NCI-H1436 (cell line): Measurements from ENCODE around the gene FDXR.
A peak's percentile ranks its signal among the peaks of the same experiment; 100 is the strongest.

Source experiments
- DNase-seq: peaks from one replicate; lab custom pipeline; 2025; lab: John Stamatoyannopoulos, UW

FDXR gene

DNA sequence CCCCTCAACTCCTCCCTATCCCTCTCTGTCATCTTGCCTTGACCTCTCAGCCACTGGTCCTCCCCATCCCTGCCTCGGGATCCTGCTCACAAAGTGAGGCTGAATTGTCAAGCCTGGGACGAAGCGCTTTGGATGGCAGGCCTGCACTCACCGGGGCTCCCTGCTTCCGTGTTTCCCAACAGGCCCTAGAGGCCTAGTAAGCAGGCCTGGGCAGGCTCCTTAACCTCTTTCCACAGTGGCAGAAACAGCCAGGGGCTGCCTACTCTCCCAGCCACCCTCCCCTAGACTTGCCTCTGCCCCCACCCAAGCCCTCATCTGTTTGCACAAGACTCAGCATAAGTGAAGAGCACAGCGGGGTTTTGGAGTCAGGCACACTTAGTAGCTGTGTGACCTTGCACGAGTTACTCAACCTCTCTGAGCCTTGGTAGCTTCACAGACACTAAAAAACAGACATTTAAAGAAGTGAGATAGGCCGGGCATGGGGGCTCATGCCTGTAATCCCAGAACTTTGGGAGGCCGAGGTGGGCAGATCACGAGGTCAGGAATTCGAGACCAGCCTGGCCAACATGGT lies 25.7 kb upstream of the FDXR start:
- no peak for DNase-seq

DNA sequence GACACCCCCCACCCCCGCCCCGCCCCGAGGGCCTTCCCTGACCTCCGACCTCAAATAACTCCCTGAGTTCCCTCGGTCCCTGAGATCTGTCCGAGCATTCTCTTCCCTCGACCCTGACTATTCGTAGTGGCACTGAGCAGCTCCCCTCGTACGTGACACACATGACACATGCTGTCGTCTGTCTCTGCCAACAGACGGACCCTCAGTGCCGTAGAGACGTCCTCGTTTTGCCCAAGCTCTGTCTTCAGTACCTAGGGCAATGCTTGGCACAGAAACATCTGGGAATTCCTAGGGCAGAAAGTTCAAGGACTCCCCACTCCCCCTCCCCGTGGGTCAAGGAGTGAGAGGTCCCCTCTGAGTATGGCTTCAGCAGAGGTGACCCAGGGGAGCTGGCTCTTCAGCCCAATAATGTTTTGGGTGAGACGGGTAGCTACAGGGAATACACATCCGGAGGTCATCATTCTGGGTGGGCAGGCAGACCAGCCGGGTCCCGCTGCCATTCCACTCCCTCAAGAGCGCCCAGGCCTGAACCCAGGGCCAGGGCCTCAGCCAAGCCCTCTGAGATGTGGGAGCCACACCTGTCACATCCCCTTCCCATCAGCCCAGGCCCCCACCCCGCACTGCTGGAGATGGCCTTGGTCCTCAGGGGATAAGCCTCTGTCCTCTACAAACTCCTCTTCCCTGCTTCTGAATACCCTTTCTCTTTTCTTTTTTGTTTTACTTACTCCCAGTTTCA lies 21.3 kb upstream of the FDXR start:
- DNase-seq, result no peak

DNA sequence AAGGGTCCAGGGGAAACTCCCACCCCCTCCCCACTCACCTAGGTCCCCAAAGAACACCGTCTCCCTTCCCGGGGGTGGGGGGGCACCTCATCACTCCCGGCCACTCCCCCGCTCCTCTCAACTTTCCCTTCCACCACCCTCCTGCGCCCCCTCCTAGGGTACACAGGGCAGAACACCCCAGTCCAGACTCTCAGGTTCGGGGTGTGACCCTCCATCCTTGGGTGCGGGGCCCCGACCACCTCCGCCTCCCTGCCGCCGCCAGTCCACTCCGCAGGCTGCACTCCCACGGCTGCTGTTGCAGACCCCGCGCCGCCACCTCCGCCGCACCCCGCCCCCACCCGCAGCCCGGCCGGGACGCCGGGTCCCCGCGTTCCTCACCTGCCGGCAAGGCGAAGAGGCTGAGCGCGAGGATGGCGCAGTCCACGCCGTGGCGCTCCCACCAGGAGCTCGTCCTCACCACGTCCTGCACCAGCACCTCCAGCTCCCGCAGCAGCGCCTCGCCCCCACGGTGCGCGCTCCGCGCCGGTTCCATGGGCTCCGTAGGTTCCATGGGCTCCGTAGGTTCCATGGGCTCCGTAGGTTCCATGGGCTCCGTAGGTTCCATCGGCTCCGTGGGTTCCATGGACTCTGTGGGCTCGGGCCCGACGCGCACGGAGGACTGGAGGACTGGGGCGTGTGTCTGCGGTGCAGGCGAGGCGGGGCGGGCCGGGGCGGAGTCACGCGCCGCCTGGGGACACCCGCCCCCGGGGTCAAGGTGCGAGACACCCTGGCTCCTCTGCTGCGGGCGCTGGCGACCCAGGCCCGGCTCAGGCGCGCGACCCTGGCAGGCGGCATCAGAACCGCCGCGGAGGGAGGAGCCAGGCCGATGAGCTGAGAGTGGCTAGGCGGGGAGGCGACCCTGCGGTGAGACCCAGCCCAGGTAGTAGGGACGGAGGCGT lies 20.4 kb upstream of the FDXR start, which contains the start of gene FADS6:
Gene FADS6, minus strand, starts transcription at position 660 of the 938 bp plus-strand sequence. Its CDS starts 38 bp downstream, at position 622.
- no peak for DNase-seq

DNA sequence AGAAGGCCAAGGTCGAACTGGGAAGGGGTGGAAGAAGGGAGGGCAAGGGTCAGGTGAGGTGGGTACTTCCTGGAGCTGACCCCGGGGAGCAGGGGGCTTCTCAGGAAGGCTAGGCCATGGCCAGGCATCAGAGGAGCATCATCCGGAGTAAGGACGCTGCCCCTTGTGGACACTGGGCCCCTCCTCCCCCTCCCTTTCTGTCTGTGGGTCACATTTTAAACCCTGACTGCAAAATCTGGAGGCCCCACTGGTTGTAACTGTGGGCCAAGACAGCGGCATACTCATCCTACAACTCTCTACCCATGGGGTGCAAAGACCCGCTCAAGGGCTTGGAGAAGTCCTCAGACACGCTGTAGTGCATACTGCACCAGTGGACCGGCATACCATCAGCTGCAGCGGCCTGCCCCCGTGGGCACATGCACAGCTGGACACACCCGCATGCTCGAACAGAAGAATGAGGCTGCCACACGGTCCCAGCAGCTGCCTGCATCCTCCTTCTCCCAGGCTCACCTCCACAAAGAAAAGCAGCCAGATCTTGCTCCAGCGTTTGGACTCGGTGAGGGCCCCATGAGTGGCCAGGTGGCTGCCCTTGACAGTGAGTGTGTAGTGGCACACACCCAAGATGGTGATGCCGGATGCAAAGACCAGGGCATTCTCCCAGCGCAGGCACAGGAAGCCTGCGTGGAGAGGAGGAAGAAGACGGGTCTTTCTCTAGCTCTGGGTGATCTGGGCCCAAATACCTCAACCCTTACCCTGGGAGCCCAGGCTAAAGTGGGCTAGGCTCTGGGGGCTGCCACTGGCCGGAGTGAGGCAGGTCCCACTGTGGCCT lies 19.4 kb upstream of the FDXR start:
- DNase-seq, result no peak

DNA sequence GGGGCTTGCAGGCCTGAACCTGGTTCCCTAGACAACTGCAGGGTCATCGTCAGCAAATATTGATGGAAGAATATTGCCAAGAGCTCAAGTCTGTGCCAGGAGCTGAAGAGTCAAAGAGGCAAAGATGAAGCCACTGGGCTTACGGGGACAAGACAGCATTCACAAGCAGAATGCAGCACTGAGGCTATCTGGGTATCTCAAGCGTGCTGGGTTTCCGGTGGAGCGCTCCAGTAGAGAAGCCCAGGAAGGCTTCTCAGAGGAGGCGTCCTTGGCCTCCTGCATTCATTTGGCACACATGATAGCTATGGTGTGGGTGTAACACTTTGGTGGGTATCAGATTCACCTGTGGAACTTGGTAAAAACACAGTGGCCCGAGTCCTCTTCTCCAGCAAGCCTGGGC lies 17.8 kb upstream of the FDXR start:
- DNase-seq, result no peak

DNA sequence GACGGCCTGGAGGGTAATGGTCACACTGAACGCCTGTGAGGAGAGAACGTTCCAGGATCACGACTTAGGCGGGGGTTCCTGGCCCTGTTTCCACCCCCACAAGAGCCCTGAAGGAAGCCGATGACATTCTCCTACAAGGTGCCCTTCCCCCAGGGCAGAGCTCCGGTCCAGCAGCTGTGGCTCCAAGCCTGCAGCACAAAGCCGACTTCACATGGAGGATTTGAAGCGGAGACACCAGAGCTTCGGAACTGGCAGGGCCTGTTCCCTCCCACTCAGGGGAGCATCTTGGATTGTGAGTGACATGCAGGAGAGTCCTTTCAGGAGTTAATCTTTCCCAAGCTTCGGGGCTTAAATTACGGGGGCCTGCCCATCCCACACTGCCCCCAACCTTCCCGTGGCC lies 15.7 kb upstream of the FDXR start:
- DNase-seq, result no peak

DNA sequence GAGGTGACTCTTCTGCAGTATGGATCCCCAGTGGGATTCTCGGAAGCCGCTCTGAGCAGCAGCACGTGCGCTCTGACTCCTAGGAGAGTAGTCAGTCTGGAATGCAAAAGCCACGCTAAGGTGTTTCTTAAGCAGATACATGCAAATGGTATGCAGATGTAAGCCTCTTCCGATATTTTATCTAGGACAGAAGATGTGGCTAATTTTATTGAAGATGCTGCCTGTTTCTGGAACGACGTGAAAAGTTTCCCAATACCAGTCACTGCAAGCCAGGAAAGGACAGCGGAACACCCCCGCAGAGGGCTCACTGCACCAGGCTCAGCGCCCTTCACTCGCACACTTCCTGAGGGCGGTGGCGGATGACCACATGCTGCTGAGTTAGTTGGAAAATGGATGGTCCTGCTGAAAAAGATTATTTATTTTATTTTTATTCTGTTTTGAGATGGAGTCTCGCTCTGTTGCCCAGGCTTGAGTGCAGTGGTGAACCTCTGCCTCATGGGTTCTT lies 10.5 kb upstream of the FDXR start:
- no peak for DNase-seq

DNA sequence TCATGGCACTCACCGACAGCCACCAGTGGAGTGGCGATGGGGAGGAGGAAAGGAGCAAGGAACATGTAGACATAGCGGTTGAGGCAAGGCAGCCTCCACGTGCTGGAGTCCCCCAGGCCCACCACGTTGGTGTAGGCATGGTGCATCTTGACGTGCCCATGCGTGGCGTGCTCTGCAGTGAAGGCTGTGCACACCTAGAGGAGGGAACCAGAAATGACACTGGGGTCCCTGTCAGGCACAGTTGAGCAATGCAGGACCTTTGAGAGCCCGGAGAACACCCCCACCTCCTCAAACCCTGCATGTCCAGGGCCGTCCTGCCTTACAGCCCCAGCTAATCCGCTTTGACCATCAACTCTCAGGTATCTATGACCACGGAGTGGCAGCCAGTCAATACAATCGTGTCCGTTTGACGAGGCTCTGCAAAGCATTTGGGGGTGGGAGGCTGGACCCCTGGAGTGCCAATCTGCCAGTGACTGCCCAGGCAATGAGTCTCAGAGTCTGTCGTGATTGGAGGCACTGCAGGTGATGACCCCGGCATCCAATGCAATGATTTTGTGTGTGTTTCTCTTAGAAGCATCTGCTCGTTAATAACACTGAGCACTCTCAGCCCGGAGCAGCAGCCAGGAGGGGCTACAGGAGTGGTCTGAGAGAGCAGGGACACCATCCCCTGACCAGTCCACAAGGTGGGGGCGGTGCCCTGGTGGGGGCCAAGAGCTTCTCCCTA lies 9.9 kb upstream of the FDXR start:
- no peak for DNase-seq

DNA sequence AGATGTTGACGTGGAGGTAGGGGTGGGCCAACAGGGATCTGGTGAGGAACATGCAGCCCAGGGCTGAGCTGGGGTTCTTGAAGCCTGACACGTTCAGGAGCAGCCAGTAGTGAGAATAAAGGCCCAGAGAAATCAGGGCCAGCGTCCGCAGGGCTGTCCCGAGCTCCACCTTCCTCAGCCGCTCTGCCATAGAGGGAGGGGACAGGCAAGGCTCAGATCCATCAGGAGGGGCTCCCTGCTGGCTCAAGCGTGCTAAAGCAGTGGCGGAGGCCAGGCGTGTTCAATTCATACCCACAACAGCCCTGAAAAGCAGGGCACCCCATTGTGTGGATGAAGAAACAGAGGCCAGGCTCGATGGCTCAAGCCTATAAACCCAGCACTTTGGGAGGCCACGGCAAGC lies 8.3 kb upstream of the FDXR start:
- DNase-seq, result no peak

DNA sequence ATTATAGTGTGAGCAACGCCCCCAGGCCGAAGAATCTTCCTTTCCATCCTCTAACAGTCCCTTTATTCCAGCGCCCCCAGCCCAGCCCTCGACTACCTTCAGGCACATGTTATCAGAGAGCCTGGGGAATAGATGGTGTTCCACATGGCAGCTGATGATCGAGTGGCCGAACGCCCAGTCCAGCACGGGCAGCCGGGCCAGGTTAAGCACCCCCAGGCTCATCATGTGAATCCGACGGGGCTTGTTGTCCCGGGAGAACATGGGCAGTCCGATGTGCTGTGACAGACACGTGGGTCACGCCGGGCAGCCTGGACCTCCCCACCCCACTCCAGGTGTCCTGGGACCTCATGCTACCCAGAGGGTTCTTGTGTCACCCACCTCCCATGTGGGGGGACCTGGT lies 6.5 kb upstream of the FDXR start:
- DNase-seq, result no peak

DNA sequence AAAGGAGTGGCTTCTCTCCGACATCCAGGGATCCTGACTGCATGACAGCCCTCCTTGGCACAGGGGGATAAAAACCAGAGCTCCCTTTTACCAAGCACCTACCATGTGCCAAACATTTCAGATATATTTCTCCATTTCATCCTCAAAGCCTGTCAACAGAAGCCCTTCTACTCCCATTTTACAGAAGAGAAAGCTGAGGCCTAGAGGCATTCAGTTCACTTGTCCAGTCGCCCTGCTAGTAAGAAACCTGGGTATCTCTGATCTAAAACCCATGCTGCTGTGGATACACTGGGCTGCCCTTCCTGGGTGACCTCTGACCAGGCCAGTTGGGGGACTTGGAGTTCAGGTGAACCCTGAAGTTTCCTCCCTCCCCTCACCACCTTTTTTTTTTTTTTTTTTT lies 5.9 kb upstream of the FDXR start:
- DNase-seq, result no peak

DNA sequence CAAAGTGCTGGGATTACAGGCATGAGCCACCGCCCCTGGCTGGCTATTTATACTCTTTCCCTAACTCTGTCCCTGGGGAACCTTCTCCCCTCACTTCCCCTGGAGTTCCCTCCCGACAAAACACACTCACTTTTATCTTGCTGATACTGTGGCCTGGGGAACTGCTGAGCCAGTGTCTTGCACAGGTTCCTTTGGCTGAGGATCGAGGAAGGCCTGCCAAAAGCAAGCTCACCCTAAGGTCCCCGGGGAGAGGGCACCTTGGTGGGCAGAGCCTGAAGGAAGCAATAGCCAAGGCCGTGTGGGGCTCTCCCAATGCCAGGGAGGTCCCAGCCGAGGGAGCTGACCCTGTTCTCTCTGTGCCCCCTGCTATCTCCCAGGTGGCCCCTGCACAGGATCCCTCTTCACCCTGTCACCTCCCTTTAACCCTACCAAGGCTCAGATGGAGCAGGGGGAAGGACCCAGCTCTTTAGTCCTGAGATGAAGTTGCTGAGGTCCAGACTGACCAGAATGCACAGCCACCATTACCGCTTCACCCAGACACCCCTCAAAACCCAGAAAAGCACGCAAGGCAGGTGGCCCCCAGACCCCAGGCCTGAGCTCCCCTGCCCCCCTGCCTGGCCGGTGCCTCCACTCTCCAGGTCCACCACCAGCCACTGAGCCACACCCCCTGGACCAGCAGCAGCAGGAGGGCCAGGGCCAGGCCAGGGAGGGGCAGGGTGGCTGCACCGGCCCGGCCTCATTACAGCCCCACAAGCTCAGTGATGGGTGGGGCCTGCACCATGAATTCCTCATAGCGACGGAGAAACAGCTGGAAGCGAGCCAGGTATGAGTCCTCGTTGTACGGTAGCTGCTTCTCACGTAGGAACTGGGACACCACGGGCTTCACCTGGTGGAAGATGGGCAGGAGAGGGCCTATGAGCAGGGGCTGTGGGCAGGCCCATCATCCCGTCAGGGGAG lies 5.1 kb upstream of the FDXR start:
- DNase-seq, result peak; percentile 36

DNA sequence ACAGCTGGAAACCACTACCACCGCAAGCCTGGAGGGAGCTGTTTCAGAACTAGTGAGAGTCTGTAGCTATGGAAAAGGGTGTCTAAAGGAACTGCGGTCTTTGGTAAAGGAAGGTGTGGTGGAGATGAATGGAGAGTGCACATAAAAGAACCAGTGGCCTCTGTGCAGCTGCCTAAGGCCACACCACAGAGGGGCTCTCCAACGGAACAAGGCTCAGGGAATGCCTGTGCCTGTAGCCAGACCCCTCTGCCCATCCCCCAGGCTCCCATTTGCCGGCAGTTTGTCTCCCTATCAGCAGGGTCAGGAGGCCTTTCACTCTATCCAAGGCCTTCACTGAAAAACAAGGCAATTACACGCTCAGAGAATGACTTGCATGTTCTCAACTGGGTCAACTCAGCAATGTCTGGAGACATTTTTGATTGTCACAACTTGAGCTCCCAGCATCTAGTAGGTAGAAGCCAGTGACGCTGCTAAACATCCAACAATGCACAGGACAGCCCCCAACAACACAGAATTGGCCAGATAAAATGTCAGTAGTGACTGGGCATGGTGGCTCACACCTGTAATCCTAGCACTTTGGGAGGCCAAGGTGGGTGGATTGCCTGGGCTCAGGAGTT lies 3.3 kb upstream of the FDXR start:
- DNase-seq, result no peak

DNA sequence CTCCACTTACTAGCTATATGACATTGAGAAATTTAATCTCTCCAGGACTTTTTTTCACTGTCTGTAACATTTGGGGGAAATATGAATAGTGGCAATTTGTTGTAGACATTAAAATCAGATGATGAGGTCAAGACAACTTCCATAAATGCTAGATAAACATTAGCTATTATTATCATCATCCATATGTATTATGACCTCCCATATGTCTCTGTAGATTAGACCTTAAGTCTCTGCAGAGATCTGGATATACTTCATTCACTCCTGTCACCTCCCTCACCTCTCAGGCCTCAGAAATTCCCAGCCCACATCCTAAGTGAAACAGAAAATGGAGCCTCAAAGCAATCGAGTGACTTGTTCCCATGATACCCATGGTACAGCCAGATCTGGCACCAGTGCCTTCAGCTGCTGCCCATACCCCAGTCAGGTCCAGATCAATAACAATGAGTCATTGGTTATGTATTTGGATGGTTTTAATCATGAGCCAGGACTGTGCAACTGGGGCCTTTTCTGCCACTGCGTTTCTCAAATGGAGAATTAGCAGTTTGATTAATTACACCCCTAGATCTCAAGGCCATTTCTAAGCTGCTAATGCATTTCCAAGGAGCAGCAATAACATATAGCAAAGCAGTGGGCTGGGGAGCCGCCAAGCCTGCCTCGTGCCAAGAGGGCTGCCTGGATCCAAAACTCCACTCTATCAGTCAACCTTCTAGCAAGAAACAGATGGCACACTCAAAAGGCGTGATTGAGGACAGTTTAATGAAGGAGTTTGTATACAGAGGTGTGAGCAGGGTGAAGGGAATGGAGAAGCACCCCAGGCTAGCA lies 2.6 kb upstream of the FDXR start:
- no peak for DNase-seq

DNA sequence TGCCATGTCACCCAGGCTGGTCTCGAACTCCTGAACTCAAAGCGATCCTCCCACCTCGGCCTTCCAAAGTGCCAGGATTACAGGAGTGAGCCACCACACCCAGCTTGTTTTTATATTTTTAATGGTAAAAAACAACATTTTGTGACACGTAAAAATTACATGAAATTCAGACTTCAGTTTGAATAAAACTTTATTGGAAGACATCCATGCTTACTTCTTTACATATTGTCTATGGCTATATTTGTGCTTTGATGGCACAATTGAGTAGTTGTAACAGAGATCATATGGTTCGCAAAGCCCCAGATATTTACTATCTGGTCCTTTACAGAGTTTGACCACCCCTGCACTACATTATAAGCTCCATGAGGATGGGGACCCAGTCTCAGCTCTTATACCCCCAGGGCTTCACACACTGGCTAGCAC lies 1.8 kb upstream of the FDXR start:
- no peak for DNase-seq

DNA sequence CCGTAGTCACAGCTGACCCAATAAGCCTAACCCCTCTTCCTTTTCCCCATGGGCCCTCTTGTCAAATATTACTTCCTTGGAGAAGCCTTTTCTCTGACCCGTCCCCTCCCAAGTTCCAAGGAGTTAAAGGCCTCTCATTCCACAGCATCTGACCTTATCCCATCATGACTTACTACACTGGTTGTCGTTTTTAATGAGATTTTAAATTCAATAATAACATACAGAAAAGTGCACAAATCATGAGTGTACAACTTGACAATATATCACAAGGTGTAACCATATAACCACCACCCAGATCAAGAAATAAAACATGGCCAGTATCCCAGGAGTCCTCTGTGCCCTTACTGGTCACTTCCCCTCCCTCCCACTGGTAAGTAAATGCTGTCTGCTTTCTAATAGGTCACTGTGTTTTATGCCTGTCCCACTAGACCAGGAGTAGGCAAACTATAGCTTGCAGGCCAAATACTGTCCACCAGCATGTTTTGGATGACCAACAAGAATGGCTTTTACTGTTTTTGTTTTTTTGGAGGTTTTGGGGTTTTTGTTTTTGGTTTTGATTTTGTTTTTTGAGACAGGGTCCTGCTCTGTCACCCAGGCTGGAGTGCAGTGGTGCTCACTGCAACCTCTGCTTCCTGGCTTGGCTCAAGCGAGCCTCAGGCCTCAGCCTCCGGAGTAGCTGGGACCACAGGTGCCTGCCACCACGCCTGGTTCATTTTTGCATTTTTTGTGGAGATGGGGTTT lies 1.2 kb upstream of the FDXR start:
- DNase-seq, result no peak

DNA sequence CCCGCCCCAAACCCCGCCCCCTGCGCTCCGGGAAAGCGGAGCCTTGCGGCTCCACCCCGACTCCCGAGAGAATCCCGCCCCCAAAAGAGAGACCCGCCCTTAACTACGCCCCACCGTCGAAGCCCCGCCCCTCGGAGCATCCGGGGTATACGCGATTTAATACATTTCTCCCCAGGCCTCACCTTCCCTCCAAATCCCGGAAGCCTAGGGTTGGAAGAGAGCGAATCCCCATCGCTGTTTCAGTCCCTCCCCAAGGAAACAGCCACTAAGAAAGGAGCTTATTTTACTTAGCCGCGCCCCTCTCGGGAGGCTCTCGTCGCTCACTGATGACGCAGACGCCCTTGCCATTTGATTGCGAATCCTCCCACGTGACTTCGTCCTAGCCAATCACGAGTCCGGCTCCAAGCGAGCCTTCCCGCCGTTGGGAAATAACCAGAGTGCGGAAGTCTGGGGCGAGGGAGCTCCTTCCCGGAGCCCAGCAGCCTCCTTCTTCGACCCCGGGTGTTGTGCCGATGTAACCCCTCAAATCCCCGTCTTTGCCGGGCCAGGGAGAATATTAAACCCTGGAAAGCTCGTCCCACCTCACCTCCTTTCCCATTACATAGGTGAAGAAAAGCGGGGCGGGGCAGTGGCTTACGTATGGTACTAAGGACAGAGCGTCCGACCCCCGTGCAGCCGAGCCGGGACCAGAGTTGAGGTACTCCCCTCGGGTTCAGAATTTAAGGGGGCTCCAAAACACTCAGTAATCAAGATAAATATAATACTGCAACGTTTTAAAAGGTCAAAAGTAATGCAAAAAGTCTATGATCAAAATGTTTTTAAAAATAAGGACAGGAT lies 461 bp upstream of the FDXR start:
- peak; percentile 100 for DNase-seq
